ENCODE results near the gene PTPN22. TPM values are rescaled to one million over a fixed set of nuclear protein-coding genes. Genes with fewer than 3 reads are reported as not detected.

PTPN22 gene
- total and polyA plus RNA-seq, 5 donors from 2014 or later, result 49.1 to 93.4 (median 58.5) TPM

Other genes with a start within 250 kb of the PTPN22 start
- gene PHTF1, start 112.2 kb downstream of the PTPN22 start, total RNA-seq, result 16.7 TPM
- 10 to 100 TPM; 11.1 to 22.7 (median 15.3) TPM for gene PHTF1, start 112.2 kb downstream of the PTPN22 start, polyA plus RNA-seq
- 52.1 TPM for gene RSBN1, start 59.2 kb downstream of the PTPN22 start, total RNA-seq
- 10 to 100 TPM; 43.8 to 52.7 (median 49.8) TPM for gene RSBN1, start 59.2 kb downstream of the PTPN22 start, polyA plus RNA-seq
- 2.2 TPM for gene BCL2L15, start 15.9 kb upstream of the PTPN22 start, total RNA-seq
- 1 to 10 TPM in 1 of 4 donors, under 1 TPM in 3; 0.30 to 2.1 (median 0.63) TPM for gene BCL2L15, start 15.9 kb upstream of the PTPN22 start, polyA plus RNA-seq
- gene AP4B1, start 33.1 kb upstream of the PTPN22 start, total RNA-seq, result 53.6 TPM
- gene AP4B1, start 33.1 kb upstream of the PTPN22 start, polyA plus RNA-seq, result 10 to 100 TPM; 12.9 to 16.1 (median 14.5) TPM
- gene DCLRE1B, start 33.6 kb upstream of the PTPN22 start, total RNA-seq, result 7.0 TPM
- gene DCLRE1B, start 33.6 kb upstream of the PTPN22 start, polyA plus RNA-seq, result 1 to 10 TPM; 2.2 to 6.6 (median 4.7) TPM
- 189 TPM for gene HIPK1, start 57.6 kb upstream of the PTPN22 start, total RNA-seq
- gene HIPK1, start 57.6 kb upstream of the PTPN22 start, polyA plus RNA-seq, result 10 to 100 TPM in 2 of 4 donors, 1 to 10 TPM in 2; 8.6 to 12.5 (median 11.0) TPM
- 0.64 TPM for gene OLFML3, start 107.8 kb upstream of the PTPN22 start, total RNA-seq
- gene OLFML3, start 107.8 kb upstream of the PTPN22 start, polyA plus RNA-seq, result not detected